Tibial artery (tissue), 4 donors: ENCODE measurements around the gene LBX2.

ENCODE experiments used
- DNase-seq, 2 donors: peaks; one replicate each; pipeline ENCODE4 v3.0.0-alpha.2; 2019
- H3K27ac ChIP-seq, 2 donors: fragments of 200-600 bp; sonication (generic) in 1 of 2; 1 replicate in 1 of 2; 2 replicates in 1 of 2; pipeline ENCODE4 v1.5.1; 2018 to 2019; ENCODE audit warnings: mild to moderate bottlenecking in 1 of 2
- H3K27me3 ChIP-seq, 2 donors: fragments of 200-600 bp; sonication (generic) in 1 of 2; one replicate each; pipeline versions ENCODE4 v1.5.1 to v1.6.0; 2016 to 2019
- H3K36me3 ChIP-seq, 3 donors: fragments of 200-600 bp; sonication (generic) in 2 of 3; one replicate each; pipeline ENCODE4 v1.5.1; 2016 to 2019; ENCODE audit warnings: mild to moderate bottlenecking in 2 of 3
- H3K4me1 ChIP-seq, 4 donors: fragments of 200-600 bp; sonication (generic) in 2 of 4; 1 replicate in 3 of 4; 2 replicates in 1 of 4; pipeline ENCODE4 v1.5.1; 2016 to 2019
- H3K4me3 ChIP-seq, 2 donors: fragments of 200-600 bp; sonication (generic) in 1 of 2; 1 replicate in 1 of 2; 2 replicates in 1 of 2; pipeline ENCODE4 v1.5.1; 2018 to 2019; ENCODE audit warnings: mild to moderate bottlenecking in 2 of 2
- H3K9me3 ChIP-seq, 3 donors: fragments of 200-600 bp; sonication (generic) in 1 of 3; one replicate each; pipeline ENCODE4 v1.5.1; 2016 to 2019
- intact Hi-C: fragments of 100-400 bp; cut with DNase I; formaldehyde crosslinking; loops from one replicate; pipeline ENCODE4 v1.15.0; 2023; ENCODE audit warnings: low total_unique reads
- TF ChIP-seq, protein P1 (sequence below), 2 experiments: fragments of 200-600 bp in 1 of 2; fragments of 450-650 bp in 1 of 2; IDR thresholded peaks; one replicate each; pipeline ENCODE4 v1.5.1; 2017 to 2019; ENCODE audit warnings: antibody characterized with exemption in 2 of 2, mild to moderate bottlenecking in 1 of 2, moderate library complexity in 1 of 2

LBX2 gene

DNA sequence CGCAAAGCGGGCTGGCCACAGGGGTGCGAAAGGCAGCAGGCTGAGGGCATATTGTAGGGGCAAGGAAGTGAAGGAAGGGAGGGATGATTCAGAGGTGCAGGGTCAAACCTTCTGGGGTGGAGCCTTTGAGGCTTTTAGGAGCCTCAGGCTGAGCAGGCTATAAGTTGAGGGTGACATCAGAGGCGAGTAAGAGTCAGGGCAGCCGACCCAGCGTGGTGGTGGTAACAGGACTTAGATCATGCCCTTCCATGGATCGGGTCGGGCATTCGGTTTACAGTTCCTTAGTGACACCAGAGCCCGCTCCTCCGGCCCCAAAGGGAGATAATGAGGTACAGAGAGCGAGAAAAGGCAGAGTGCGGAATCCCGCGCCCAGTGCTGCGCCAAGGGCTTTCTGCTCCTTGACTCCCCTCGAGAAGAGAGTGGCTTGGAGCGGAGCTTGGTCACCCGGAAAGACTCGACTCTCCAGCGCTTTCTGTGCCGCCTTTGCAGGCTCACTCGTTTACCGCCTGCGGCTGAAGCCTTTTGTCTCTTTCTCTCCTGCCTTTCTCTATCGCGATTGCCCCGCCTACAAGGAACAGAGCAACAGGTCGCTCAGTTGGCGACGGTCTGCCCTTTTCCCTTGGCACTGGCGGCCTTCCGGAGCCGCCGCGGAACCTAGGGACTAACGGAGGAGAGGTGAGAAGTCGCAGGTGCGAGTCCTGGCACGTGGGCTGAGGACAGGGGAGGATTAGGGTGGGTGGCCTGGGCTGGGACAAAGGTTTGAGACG lies 720 bp downstream of the LBX2 start:
- Histone ChIP-seq H3K27me3 (peaks cover 0 to 68% of the 10 kb centered on the region in 2 donors), H3K27ac (no peak overlapping the region), H3K9me3 (no peaks in the 10 kb centered on the region), H3K36me3 (peaks cover 0 to 9% (median 2%) of the 10 kb centered on the region in 3 donors), H3K4me1 (peaks cover 0 to 39% (median 33%) of the 10 kb centered on the region in 4 donors), H3K4me3 (peak overlapping the region in 1 of 2 donors; percentile 37)
- DNase-seq = no peak
- TF ChIP-seq, protein P1, sequence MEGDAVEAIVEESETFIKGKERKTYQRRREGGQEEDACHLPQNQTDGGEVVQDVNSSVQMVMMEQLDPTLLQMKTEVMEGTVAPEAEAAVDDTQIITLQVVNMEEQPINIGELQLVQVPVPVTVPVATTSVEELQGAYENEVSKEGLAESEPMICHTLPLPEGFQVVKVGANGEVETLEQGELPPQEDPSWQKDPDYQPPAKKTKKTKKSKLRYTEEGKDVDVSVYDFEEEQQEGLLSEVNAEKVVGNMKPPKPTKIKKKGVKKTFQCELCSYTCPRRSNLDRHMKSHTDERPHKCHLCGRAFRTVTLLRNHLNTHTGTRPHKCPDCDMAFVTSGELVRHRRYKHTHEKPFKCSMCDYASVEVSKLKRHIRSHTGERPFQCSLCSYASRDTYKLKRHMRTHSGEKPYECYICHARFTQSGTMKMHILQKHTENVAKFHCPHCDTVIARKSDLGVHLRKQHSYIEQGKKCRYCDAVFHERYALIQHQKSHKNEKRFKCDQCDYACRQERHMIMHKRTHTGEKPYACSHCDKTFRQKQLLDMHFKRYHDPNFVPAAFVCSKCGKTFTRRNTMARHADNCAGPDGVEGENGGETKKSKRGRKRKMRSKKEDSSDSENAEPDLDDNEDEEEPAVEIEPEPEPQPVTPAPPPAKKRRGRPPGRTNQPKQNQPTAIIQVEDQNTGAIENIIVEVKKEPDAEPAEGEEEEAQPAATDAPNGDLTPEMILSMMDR (IDR thresholded peaks at IDR 0.05) = no peak
- intact Hi-C loops = no loop called here

DNA sequence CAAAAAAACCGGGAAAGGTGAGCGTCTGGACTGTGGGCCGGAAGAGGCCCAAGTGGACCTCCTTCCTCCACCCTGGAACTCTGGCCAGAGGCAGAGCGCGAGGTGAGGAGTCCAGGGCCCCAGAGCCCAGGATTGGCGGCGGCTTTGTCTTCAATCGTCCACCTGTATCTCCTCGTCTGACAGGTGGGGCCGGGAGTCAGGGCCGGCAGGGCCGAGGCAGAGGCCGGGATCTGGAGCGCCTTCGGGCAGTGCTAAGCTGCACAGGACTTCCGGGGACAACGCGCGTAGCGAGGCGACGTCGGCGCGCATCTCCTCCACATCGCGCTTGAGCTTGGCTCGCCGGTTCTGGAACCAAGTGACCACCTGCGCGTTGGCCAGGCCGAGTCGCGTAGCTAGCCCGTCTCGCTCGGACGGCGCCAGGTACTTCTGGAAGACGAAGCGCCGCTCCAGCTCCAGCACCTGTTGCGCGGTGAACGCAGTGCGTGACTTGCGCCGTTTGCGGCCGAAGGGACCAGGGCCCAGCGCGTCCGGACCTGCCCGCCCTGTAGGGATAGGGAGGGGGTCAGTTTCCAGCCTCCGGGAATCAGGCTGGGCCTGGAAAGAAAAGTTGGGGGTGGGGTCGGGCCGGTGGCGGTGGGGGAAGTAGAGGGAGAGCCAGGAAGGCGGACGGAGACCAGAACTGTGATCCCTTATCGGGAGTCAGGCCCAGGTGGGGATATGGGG lies 1.5 kb downstream of the LBX2 start:
- Histone ChIP-seq H3K9me3 (no peaks in the 10 kb centered on the region), H3K4me3 (peak overlapping the region; percentile 14 to 37), H3K27me3 (peaks cover 0 to 63% of the 10 kb centered on the region in 2 donors), H3K36me3 (peaks cover 2 to 17% (median 9%) of the 10 kb centered on the region in 3 donors), H3K4me1 (peaks cover 0 to 32% (median 29%) of the 10 kb centered on the region in 4 donors), H3K27ac (no peak overlapping the region)
- TF ChIP-seq, protein P1 (IDR thresholded peaks at IDR 0.05) = no peak
- intact Hi-C loops = no loop called here
- no peak for DNase-seq

DNA sequence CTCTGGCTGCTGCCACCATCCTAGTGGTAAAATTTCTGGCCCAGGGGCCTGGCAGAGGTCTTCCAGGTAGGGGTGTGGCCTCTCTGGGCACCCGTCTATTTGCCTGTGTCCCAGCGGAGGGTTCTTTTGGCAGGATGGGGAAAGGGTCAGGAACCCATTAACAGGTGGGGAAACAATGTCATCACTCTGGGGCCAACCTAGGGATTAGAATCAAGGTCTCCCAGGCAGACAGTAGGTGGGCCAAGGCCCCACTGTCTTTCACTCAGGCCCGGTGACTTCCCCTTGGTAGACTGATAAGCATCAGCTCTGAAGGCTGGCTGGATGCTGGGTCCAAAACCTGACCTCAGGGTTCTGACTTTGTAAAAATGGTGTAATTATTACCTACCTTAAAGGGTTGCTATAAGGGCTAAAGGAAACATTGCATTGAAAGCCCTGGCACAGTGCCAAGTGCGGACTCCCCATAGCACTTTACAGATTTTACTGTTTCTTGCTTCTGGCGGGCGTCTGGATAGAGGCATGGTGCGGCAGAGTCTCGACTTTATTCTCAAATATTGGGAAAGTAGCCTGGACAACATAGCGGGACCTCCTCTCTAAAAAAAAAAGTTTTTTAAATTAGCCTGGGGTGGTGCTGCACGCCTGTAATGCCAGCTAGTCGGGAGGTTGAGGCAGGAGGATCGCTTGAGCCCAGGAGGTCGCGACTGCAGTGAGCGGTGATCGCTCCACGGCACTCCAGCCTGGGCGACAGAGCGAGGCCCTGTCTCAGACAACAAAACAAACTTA lies 2.2 kb downstream of the LBX2 start:
- no peak for DNase-seq
- peaks cover 0 to 26% (median 25%) of the 10 kb centered on the region in 4 donors for H3K4me1 ChIP-seq
- intact Hi-C loops = no loop called here
- H3K27ac ChIP-seq = no peak overlapping the region
- TF ChIP-seq, protein P1 (IDR thresholded peaks at IDR 0.05) = no peak
- H3K27me3 ChIP-seq = peaks cover 0 to 55% of the 10 kb centered on the region in 2 donors
- H3K36me3 ChIP-seq = peaks cover 10 to 24% (median 17%) of the 10 kb centered on the region in 3 donors
- no peak overlapping the region for H3K4me3 ChIP-seq
- H3K9me3 ChIP-seq = no peaks in the 10 kb centered on the region

DNA sequence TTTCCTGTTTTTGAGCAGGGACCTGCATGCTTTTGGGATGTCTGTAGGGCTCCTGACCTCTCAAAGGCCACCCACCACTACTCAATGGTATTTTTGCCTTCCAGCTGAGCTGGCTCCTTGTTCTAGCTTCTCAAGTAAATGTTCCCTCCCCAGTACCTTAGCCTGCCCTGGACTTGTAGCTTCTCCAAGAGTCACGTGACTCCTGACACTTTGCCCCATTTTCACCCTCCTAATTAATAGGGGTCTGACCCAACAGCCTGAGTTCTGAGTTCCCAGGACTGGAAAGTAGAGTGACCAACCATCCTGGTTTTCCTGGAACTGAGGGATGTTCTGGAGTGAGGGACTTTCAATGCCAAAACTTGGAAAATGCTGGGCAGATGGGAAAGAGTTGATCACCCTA lies 4.0 kb downstream of the LBX2 start:
- intact Hi-C loops = no loop called here
- Histone ChIP-seq H3K27me3 (peaks cover 0 to 38% of the 10 kb centered on the region in 2 donors), H3K27ac (no peak overlapping the region), H3K4me3 (no peak overlapping the region), H3K4me1 (peaks cover 0 to 26% (median 25%) of the 10 kb centered on the region in 4 donors), H3K9me3 (no peaks in the 10 kb centered on the region), H3K36me3 (peaks cover 27 to 42% (median 34%) of the 10 kb centered on the region in 3 donors)
- no peak for DNase-seq
- TF ChIP-seq, protein P1 (IDR thresholded peaks at IDR 0.05) = no peak

DNA sequence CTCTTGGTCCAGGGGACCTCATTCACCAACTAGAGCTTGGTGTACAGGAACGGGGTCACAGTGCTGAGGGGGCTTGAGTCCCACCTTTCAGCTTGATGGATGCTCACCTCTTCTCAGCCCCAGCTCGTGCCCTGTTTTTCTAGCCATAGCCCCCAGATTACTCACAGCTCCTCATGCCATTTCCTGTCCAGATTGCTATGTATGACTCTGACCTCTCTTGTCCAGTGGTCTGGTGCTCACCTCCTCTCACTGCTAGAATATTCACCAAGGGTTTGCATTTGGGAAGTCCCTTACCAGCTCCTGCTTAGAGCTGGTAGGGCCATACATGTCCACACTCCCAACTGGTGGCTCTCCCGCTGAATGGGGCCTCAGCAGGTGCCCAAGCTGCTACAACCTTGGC lies 5.9 kb downstream of the LBX2 start:
- Histone ChIP-seq H3K27me3 (peaks cover 0 to 19% of the 10 kb centered on the region in 2 donors), H3K27ac (no peak overlapping the region), H3K9me3 (no peaks in the 10 kb centered on the region), H3K4me1 (peaks cover 0 to 13% (median 12%) of the 10 kb centered on the region in 4 donors), H3K4me3 (no peak overlapping the region), H3K36me3 (peaks cover 32 to 57% (median 42%) of the 10 kb centered on the region in 3 donors)
- DNase-seq = no peak
- TF ChIP-seq, protein P1 (IDR thresholded peaks at IDR 0.05) = no peak
- intact Hi-C loops = no loop called here
